AG04449 (cell line): ENCODE data around the gene SPNS2.

Experiments used
- CTCF ChIA-PET: fragments of 350-600 bp; formaldehyde crosslinking; extraction: SDS; loops from one replicate; lab custom pipeline; 2021; ENCODE audit warnings: antibody characterized with exemption; lab: Yijun Ruan, JAX
- POLR2A ChIA-PET: fragments of 400-600, 350-600 bp; formaldehyde crosslinking; extraction: SDS; loops from one replicate; lab custom pipeline; 2020; ENCODE audit warnings: antibody characterized with exemption, inconsistent platforms; lab: Yijun Ruan, JAX
- DNase-seq: peaks from one replicate; pipeline ENCODE4 v3.0.0-alpha.2; 2010; ENCODE audit warnings: low read depth, low spot score
- H3K4me3 ChIP-seq: 2 replicates; pipeline ENCODE4 v1.5.1; 2011; ENCODE audit warnings: low read depth, mild to moderate bottlenecking, control low read depth, low read length
- TF ChIP-seq, protein P1 (sequence below): IDR thresholded peaks from one replicate; pipeline ENCODE4 v1.5.1; 2011; ENCODE audit warnings: mild to moderate bottlenecking, moderate library complexity, low read length, control low read depth, inconsistent platforms; ENCODE audit not compliant: insufficient read depth; ENCODE audit errors: missing control alignments

The SPNS2 gene

DNA sequence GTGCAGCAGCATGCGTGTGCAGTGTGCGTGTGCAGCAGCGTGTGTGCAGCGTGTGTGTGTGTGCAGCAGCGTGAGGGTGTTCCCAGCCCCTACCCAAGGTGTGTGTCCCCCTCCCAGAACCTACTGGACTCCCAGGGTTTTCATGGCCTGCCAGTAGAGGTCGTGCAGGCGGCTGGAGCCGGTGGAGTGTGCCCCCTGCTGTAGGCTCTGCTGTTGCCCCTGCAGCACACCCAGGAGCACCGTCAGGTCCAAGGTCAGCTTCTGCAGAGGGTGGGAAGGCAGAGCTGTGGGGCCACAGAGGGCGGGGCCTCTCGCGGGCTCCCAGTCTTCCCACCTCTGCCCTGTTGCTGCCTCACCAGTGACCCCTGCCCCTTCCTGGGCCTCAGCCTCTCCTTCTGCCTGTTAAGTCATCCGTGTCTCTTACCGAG lies 41.6 kb downstream of the SPNS2 start:
- TF ChIP-seq, protein P1, sequence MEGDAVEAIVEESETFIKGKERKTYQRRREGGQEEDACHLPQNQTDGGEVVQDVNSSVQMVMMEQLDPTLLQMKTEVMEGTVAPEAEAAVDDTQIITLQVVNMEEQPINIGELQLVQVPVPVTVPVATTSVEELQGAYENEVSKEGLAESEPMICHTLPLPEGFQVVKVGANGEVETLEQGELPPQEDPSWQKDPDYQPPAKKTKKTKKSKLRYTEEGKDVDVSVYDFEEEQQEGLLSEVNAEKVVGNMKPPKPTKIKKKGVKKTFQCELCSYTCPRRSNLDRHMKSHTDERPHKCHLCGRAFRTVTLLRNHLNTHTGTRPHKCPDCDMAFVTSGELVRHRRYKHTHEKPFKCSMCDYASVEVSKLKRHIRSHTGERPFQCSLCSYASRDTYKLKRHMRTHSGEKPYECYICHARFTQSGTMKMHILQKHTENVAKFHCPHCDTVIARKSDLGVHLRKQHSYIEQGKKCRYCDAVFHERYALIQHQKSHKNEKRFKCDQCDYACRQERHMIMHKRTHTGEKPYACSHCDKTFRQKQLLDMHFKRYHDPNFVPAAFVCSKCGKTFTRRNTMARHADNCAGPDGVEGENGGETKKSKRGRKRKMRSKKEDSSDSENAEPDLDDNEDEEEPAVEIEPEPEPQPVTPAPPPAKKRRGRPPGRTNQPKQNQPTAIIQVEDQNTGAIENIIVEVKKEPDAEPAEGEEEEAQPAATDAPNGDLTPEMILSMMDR, result no peak
- DNase-seq, result no peak
- CTCF ChIA-PET, result interaction anchor here (0.6 to 1.1 kb wide), 2 partner anchors 10 to 118 kb away, joined by 3 read pairs; no protein-coding TSS in a partner anchor
- H3K4me3 ChIP-seq, result no peak overlapping the region
- POLR2A ChIA-PET, result no interaction called here

DNA sequence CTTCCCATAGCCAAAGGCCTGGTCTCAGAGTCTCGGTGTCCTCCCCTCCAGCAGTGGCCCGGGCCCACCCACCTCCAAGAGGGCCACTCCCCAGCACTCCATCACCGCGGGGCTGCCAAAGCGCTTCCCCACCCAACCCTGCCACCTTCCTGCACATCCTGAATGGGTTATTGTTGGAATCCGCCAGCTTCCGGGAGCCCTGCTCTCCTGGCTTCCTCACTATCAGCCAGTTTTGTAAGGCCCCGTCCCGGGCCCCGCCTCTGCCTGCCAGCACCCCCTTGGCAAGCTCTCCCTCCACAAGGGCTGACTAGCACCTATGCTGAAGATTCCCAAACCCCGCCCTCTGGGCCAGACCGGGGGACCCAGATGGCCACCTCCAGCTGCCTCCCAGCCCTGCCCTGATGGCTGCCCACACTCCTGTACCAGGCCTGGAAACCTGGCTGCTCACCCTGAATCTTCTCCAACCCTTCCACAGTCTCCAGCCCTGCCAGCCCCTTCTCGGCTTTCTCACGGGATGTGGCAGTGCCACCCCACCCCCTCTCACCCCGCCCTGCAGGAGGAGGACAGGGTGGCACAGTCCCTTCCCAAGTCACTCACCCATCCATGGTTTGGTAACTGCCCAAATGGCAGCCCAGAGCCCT lies 42.1 kb downstream of the SPNS2 start:
- H3K4me3 ChIP-seq, result no peak overlapping the region
- ChIA-PET POLR2A (no interaction called here), CTCF (interaction anchor here (1.1 to 2.8 kb wide), 2 partner anchors 10 to 26 kb away, joined by 3 to 9 read pairs; no protein-coding TSS in a partner anchor)
- TF ChIP-seq, protein P1, result no peak
- no peak for DNase-seq

DNA sequence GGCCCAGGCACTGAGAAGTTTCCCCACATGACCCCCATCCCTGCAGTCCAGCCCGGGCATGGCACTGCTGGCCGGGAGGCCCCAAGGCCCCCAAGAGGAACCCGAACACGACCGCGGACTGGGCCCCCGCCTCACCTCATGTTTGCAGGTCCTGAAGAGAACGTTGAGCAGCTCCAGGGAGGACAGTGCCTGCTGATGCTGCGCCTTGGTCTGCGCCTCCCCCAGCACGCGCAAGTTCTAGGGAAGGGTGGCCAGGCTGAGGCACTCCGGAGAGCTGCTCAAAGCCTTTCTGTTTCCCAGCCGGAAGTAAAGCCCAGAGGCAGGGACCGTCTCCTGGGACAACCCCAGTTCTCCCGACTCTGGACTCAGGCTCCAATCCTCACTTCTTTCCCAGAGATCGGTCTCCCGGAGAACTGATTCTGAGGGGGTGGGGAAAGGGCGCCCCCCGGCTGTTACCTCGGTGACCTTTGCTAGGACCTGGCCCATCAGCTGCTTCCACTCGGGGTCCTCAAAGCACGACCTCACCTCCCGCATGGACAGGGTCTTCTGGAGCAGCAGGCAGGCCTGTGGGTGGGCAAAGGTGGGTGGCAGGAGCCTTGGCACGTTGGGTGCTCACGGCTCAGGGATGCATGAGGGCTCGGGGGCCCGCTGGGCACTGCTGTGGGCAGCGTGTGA lies 42.8 kb downstream of the SPNS2 start:
- CTCF ChIA-PET, result interaction anchor here (0.8 to 2.8 kb wide), 3 partner anchors 9 to 26 kb away, joined by 3 to 9 read pairs (median 3); partner anchors contain the start of gene MYBBP1A
- TF ChIP-seq, protein P1, result no peak
- no peak overlapping the region for H3K4me3 ChIP-seq
- POLR2A ChIA-PET, result no interaction called here
- DNase-seq, result no peak

DNA sequence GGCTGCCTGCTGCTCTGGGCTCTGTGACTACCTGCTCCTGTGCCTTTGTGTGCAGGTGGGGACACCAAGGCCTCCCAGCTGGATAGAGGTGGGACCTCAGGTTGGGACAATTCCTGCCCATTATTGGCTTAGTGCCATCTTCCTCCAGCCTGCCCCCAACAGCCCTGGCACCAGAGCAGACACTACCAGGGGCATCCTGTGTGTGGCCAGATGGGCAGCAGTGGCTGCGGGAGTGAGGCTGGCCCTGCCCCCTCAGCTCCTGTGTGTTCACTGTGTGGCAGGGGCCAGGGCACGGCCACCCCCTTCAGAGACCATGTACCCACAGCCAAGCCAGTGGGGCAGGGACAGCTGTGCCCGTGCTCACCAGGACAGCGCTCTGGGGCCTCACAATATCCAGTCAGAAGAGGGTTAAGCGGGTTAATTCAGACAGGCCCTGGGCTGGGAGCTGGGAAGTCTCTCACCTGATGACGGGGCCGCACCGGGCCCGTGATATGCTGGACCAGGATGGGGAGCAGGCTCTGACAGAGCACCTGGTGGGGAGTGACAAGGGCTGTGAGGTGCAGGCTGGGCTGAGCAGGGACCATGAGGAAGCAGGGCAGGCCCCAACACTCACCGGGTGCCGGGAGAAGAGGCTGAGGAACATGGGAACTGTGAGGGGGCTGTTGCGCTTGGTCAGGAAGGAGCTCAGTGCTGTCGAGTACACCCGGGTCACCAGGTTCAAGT lies 43.5 kb downstream of the SPNS2 start:
- no peak overlapping the region for H3K4me3 ChIP-seq
- no peak for DNase-seq
- ChIA-PET POLR2A (no interaction called here), CTCF (interaction anchor here (0.7 to 2.8 kb wide), 3 partner anchors 13 to 123 kb away, joined by 3 to 9 read pairs (median 3); partner anchors contain the start of gene MYBBP1A)
- TF ChIP-seq, protein P1, result no peak

DNA sequence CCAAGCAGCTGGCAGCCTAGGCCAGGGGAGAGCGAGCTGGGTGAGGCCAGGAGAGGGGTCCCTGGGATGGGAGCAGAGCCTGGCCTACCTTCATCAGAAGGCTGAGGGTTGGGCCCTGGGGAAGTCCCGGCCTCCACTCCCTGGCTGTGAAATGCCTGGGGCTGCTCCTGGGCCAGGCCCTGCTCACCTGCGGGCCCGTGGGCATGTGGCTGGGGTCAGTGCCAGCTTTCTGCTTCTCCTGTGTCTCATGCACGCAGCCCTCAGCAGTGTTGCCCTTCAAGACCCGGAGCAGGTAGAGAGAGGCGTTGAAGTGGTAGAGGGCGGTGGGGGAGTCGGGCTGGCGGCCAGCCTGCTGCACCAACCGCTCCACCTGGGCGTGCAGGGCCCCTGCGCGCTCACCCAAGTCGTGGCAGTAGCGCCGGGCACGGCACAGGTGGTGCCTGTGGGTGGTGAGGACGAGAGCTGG lies 44.1 kb downstream of the SPNS2 start:
- H3K4me3 ChIP-seq, result no peak overlapping the region
- ChIA-PET POLR2A (no interaction called here), CTCF (interaction anchor here (0.7 to 2.8 kb wide), 3 partner anchors 12 to 124 kb away, joined by 3 to 9 read pairs (median 3); partner anchors contain the start of gene MYBBP1A)
- TF ChIP-seq, protein P1, result no peak
- DNase-seq, result no peak
